KMS-11 (cell line): ENCODE data around the gene KAZN.

Experiments
- H2AFZ ChIP-seq: fragments of 200-600 bp; sonication (generic); 2 replicates; pipeline ENCODE4 v1.6.1; 2016; ENCODE audit warnings: antibody characterized with exemption, mixed run types, low read depth
- H3K27ac ChIP-seq: fragments of 200-600 bp; sonication (generic); 2 replicates; pipeline ENCODE4 v1.6.1; 2016; ENCODE audit warnings: mild to moderate bottlenecking, mixed run types
- H3K27me3 ChIP-seq: fragments of 200-600 bp; sonication (generic); 2 replicates; pipeline ENCODE4 v1.6.1; 2017; ENCODE audit warnings: mild to moderate bottlenecking, low read depth, mixed run types, moderate library complexity; ENCODE audit not compliant: insufficient read depth
- H3K36me3 ChIP-seq: fragments of 200-600 bp; sonication (generic); 2 replicates; pipeline ENCODE4 v1.6.1; 2017; ENCODE audit warnings: mild to moderate bottlenecking, mixed run types; ENCODE audit not compliant: insufficient read depth
- H3K4me1 ChIP-seq: fragments of 200-600 bp; sonication (generic); 2 replicates; pipeline ENCODE4 v1.6.1; 2016; ENCODE audit warnings: mild to moderate bottlenecking, low read depth, mixed run types; ENCODE audit not compliant: poor library complexity, severe bottlenecking
- H3K4me2 ChIP-seq: fragments of 200-600 bp; sonication (generic); 2 replicates; pipeline ENCODE4 v1.7.0; 2016; ENCODE audit warnings: mild to moderate bottlenecking, mixed run types
- H3K4me3 ChIP-seq: fragments of 200-600 bp; sonication (generic); IDR thresholded peaks from 2 replicates; pipeline ENCODE4 v1.6.1; 2017; ENCODE audit warnings: low read depth, low read length, mixed read lengths; ENCODE audit not compliant: insufficient read depth
- H3K79me2 ChIP-seq: fragments of 200-600 bp; sonication (generic); 2 replicates; pipeline ENCODE4 v1.6.1; 2016; ENCODE audit warnings: low read depth, mixed run types; ENCODE audit not compliant: insufficient read depth
- H3K9ac ChIP-seq: fragments of 200-600 bp; sonication (generic); 2 replicates; pipeline ENCODE4 v1.6.1; 2016; ENCODE audit warnings: mild to moderate bottlenecking, mixed run types
- H4K20me1 ChIP-seq: fragments of 200-600 bp; sonication (generic); 2 replicates; pipeline ENCODE4 v1.6.1; 2016; ENCODE audit warnings: mild to moderate bottlenecking, mixed run types; ENCODE audit not compliant: insufficient read depth
- CTCF ChIP-seq: fragments of 200-600 bp; sonication (generic); conservative IDR thresholded peaks from 2 replicates; pipeline ENCODE4 v1.6.1; 2017; ENCODE audit warnings: low read depth, mild to moderate bottlenecking, antibody characterized with exemption, low read length, moderate library complexity, mixed read lengths

KAZN gene

GRCh38 chr1:14778898-14779865 is 180.7 kb downstream of the KAZN start:
- peak; percentile 54 for TF ChIP-seq CTCF
- H2AFZ ChIP-seq = no peak overlapping the region
- no peaks in the 10 kb centered on the region for H3K4me1 ChIP-seq

GRCh38 chr1:14780271-14780670 is 181.8 kb downstream of the KAZN start:
- H3K4me3 ChIP-seq = no peak overlapping the region
- H3K27ac ChIP-seq = no peak overlapping the region
- no peaks in the 10 kb centered on the region for H3K79me2 ChIP-seq
- no peak overlapping the region for H2AFZ ChIP-seq
- no peak for TF ChIP-seq CTCF
- H4K20me1 ChIP-seq = no peaks in the 10 kb centered on the region
- H3K27me3 ChIP-seq = no peaks in the 10 kb centered on the region; the same call in 1 of the 2 replicates
- H3K36me3 ChIP-seq = no peaks in the 10 kb centered on the region
- H3K4me1 ChIP-seq = no peaks in the 10 kb centered on the region
- H3K4me2 ChIP-seq = no peak overlapping the region
- H3K9ac ChIP-seq = no peak overlapping the region

More at GRCh38 chr1:14778898-14779865, 180.7 kb downstream of the KAZN start:
- no peak overlapping the region for H3K4me3 ChIP-seq
- no peak overlapping the region for H3K4me2 ChIP-seq
- no peaks in the 10 kb centered on the region for H4K20me1 ChIP-seq
- H3K9ac ChIP-seq = no peak overlapping the region
- H3K27me3 ChIP-seq = no peaks in the 10 kb centered on the region; the same call in 1 of the 2 replicates
- no peaks in the 10 kb centered on the region for H3K36me3 ChIP-seq
- no peaks in the 10 kb centered on the region for H3K79me2 ChIP-seq
- H3K27ac ChIP-seq = no peak overlapping the region

GRCh38 chr1:14781811-14782210 is 183.3 kb downstream of the KAZN start:
- Histone ChIP-seq H3K36me3 (no peaks in the 10 kb centered on the region), H3K4me3 (no peak overlapping the region), H3K27me3 (no peaks in the 10 kb centered on the region; the same call in 1 of the 2 replicates), H3K4me2 (no peak overlapping the region), H3K9ac (no peak overlapping the region), H3K4me1 (no peaks in the 10 kb centered on the region), H4K20me1 (no peaks in the 10 kb centered on the region), H3K79me2 (no peaks in the 10 kb centered on the region), H2AFZ (no peak overlapping the region), H3K27ac (no peak overlapping the region)
- TF ChIP-seq CTCF = no peak

GRCh38 chr1:14782741-14783591 is 184.5 kb downstream of the KAZN start:
- Histone ChIP-seq H4K20me1 (no peaks in the 10 kb centered on the region), H2AFZ (no peak overlapping the region), H3K27me3 (no peaks in the 10 kb centered on the region; the same call in 1 of the 2 replicates), H3K9ac (no peak overlapping the region), H3K27ac (no peak overlapping the region), H3K4me2 (no peak overlapping the region), H3K79me2 (no peaks in the 10 kb centered on the region), H3K4me1 (no peaks in the 10 kb centered on the region), H3K36me3 (no peaks in the 10 kb centered on the region), H3K4me3 (no peak overlapping the region)
- no peak for TF ChIP-seq CTCF
